Activated naive CD8-positive, alpha-beta T cell treated with anti-CD3 and anti-CD28 coated beads for 36 hours (primary cell): ENCODE results near the gene NECTIN1. TPM values are rescaled to one million over a fixed set of nuclear protein-coding genes. Genes with fewer than 3 reads are reported as not detected.

Source experiments
- DNase-seq: peaks from one replicate; pipeline ENCODE4 v3.0.0; 2021
- H3K27ac Mint-ChIP-seq: one replicate; pipeline ENCODE4 v1.8.0; 2022; ENCODE audit warnings: mild to moderate bottlenecking, moderate library complexity, mixed read lengths
- H3K27me3 Mint-ChIP-seq: one replicate; pipeline ENCODE4 v1.8.0; 2022; ENCODE audit warnings: mild to moderate bottlenecking, mixed read lengths
- H3K36me3 Mint-ChIP-seq: one replicate; pipeline ENCODE4 v1.8.0; 2021; ENCODE audit warnings: mild to moderate bottlenecking, mixed read lengths
- H3K4me1 Mint-ChIP-seq: one replicate; pipeline ENCODE4 v1.8.0; 2021; ENCODE audit warnings: mixed read lengths
- H3K4me3 Mint-ChIP-seq: one replicate; pipeline ENCODE4 v1.8.0; 2022; ENCODE audit warnings: mild to moderate bottlenecking, moderate library complexity, mixed read lengths
- H3K9me3 Mint-ChIP-seq: one replicate; pipeline ENCODE4 v1.8.0; 2022; ENCODE audit warnings: mixed read lengths
- total RNA-seq, 2 experiments: library from RNA; stranded (reverse); gene quantifications; one replicate each; pipeline ENCODE4 v1.2.3, GENCODE V29; 2021

NECTIN1 gene
- total RNA-seq, 2 experiments from 2014 or later = 3.2 to 3.7 TPM

DNA sequence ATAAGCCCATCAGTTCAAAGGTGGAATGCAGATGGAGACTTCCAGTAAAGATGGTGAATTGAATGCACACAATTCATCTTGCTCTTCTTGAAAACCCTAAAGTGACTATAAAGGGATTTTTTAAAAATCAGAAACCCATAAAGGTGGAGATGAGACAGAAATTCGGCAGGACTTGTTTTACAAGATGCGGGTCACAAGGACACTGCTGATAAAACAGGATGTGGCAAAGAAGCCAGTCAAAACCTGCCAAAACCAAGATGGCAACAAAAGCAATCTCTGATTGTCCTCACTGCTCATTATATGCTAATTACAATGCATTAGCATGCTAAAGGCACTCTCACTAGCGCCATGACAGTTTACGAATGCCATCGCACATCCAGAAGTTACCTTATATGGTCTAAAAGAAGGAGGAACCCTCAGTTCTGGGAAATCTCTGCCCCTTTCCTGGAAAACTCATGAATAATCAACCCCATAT lies 137.1 kb downstream of the NECTIN1 start:
- no peaks in the 10 kb centered on the region for H3K9me3 Mint-ChIP-seq
- peaks cover 1% of the 10 kb centered on the region for H3K36me3 Mint-ChIP-seq
- DNase-seq = no peak
- H3K4me1 Mint-ChIP-seq = peaks cover 6% of the 10 kb centered on the region
- no peak overlapping the region for H3K4me3 Mint-ChIP-seq
- peaks cover 21% of the 10 kb centered on the region for H3K27me3 Mint-ChIP-seq
- H3K27ac Mint-ChIP-seq = no peak overlapping the region

DNA sequence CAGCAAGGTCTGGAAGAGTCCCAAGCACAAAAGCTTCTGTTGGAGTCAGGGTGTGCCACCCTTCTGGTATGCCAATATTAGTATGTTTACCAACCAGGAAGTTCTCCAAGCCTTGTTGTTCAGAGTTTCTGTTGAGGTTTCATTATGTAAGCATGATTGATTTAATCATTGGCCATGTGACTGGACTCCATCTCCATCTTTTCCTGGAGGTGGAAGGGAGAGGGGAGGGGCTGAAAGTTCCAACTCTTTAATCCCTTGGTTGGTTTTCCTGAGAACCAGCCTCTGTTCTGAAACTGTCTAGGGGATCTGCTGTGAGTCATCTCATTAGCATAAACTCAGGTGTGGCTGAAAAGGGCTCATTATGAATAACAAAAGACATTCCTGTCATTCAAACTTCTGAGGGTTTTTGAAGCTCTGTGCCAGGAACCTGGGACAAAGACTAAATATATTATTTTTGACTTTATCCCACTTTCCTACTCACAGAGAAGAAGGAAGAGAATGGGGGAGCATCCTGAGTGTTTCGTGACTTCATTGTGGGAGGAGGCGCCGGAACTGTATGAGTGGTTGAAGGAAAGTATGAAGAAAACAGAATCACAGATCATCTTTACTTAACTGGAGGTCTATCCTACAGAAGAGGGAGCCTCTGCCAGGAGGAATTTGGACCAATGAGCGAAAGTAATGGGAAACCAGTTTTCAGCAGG lies 138.2 kb downstream of the NECTIN1 start:
- Mint-ChIP-seq H3K27ac (no peak overlapping the region), H3K4me1 (peaks cover 6% of the 10 kb centered on the region)

DNA sequence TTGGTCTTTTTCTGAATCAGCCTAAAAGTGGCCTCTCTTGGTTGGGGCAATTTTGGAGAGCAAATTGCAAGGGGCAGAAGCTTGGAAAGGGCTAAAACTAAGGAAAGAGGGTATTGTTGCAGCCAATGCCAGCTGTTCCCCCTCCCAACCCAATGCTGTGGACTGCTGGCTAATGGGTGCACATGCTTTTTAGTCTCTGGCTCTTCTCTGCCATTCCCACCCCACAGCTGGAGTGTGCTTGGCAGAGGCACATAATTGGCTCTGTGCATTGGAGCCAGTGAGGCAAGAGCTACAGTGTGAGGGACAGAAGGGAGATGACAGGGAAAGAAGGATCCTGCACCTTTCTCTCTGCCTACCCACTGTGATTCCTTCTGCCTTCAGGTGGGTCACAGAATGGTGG lies 140.0 kb downstream of the NECTIN1 start:
- no peak overlapping the region for H3K4me3 Mint-ChIP-seq
- peaks cover 1% of the 10 kb centered on the region for H3K36me3 Mint-ChIP-seq
- H3K27ac Mint-ChIP-seq = no peak overlapping the region
- DNase-seq = no peak
- H3K27me3 Mint-ChIP-seq = peaks cover 45% of the 10 kb centered on the region
- no peaks in the 10 kb centered on the region for H3K9me3 Mint-ChIP-seq
- H3K4me1 Mint-ChIP-seq = peaks cover 9% of the 10 kb centered on the region

More for the DNA sequence above, 138.2 kb downstream of the NECTIN1 start:
- Mint-ChIP-seq H3K36me3 (peaks cover 1% of the 10 kb centered on the region), H3K4me3 (no peak overlapping the region), H3K9me3 (no peaks in the 10 kb centered on the region), H3K27me3 (peaks cover 32% of the 10 kb centered on the region)
- DNase-seq = no peak
